ENCODE data around the gene LYZL6.

Gene LYZL6

GRCh38 chr17:35973333-35974260 lies 30.1 kb upstream of the LYZL6 start:
- no peak for TF ChIP-seq MAX (IDR thresholded peaks at IDR 0.05; ENCODE audit: low read depth, low read length)
- no peak overlapping the region for H3K4me3 ChIP-seq (ENCODE audit: low read depth, low read length)
- DNase-seq (ENCODE audit: low read depth), result no peak

GRCh38 chr17:35972945-35973332 lies 29.4 kb upstream of the LYZL6 start:
- no peak for DNase-seq (ENCODE audit: low read depth)

GRCh38 chr17:35972535-35972934 lies 29.0 kb upstream of the LYZL6 start:
- TF ChIP-seq MYC (IDR thresholded peaks at IDR 0.05; ENCODE audit: low read depth, low read length), result no peak
- no peak for TF ChIP-seq CTCF (IDR thresholded peaks at IDR 0.05; ENCODE audit: low read depth, low read length)
- TF ChIP-seq MAX (IDR thresholded peaks at IDR 0.05; ENCODE audit: low read depth, low read length), result no peak
- TF ChIP-seq POLR2A (IDR thresholded peaks at IDR 0.05; ENCODE audit: extremely low read depth, insufficient read length), result no peak
- no peak overlapping the region for H3K4me3 ChIP-seq (ENCODE audit: low read depth, low read length)
- no peak for DNase-seq (ENCODE audit: low read depth)

More at GRCh38 chr17:35972945-35973332, 29.4 kb upstream of the LYZL6 start:
- no peak overlapping the region for H3K4me3 ChIP-seq (ENCODE audit: low read depth, low read length)
- TF ChIP-seq POLR2A (IDR thresholded peaks at IDR 0.05; ENCODE audit: extremely low read depth, insufficient read length) (no peak), MAX (IDR thresholded peaks at IDR 0.05; ENCODE audit: low read depth, low read length) (no peak), MYC (IDR thresholded peaks at IDR 0.05; ENCODE audit: low read depth, low read length) (no peak), CTCF (IDR thresholded peaks at IDR 0.05; ENCODE audit: low read depth, low read length) (no peak)

- no peak for TF ChIP-seq CTCF (IDR thresholded peaks at IDR 0.05; ENCODE audit: low read depth, low read length)
- no peak for TF ChIP-seq MYC (IDR thresholded peaks at IDR 0.05; ENCODE audit: low read depth, low read length)
- TF ChIP-seq MAX (IDR thresholded peaks at IDR 0.05; ENCODE audit: low read depth, low read length), result no peak
- TF ChIP-seq POLR2A (IDR thresholded peaks at IDR 0.05; ENCODE audit: extremely low read depth, insufficient read length), result no peak
Measured at GRCh38 chr17:35972066-35972465, 28.6 kb upstream of the LYZL6 start.

GRCh38 chr17:35969558-35970380 lies 26.3 kb upstream of the LYZL6 start:
- DNase-seq (ENCODE audit: low read depth), result peak; percentile 87
- peak; percentile 75 for TF ChIP-seq CTCF (IDR thresholded peaks at IDR 0.05; ENCODE audit: low read depth, low read length)
- no peak for TF ChIP-seq POLR2A (IDR thresholded peaks at IDR 0.05; ENCODE audit: extremely low read depth, insufficient read length)
- TF ChIP-seq MAX (IDR thresholded peaks at IDR 0.05; ENCODE audit: low read depth, low read length), result no peak
- TF ChIP-seq MYC (IDR thresholded peaks at IDR 0.05; ENCODE audit: low read depth, low read length), result no peak
- no peak overlapping the region for H3K4me3 ChIP-seq (ENCODE audit: low read depth, low read length)

More at GRCh38 chr17:35972066-35972465, 28.6 kb upstream of the LYZL6 start:
- no peak overlapping the region for H3K4me3 ChIP-seq (ENCODE audit: low read depth, low read length)
- no peak for DNase-seq (ENCODE audit: low read depth)
